H1 (cell line): ENCODE measurements around the gene ARID1B. TPM values are rescaled to one million over a fixed set of nuclear protein-coding genes. Genes with fewer than 3 reads are reported as not detected.

Experiments used
- CTCF ChIA-PET: fragments of 300-600 bp; sonication (Branson Sonifier 250); formaldehyde crosslinking; loops from one replicate; lab custom pipeline; 2021; ENCODE audit not compliant: partially characterized antibody; lab: Charles Lee
- POLR2A ChIA-PET: fragments of 300-600 bp; sonication (Branson Sonifier 250); formaldehyde crosslinking; loops from one replicate; lab custom pipeline; 2021; ENCODE audit warnings: inconsistent platforms; ENCODE audit not compliant: partially characterized antibody; lab: Charles Lee
- DNase-seq, 2 experiments: peaks; one replicate each; pipeline versions ENCODE4 v3.0.0 to v3.0.0-alpha.2; 2010 to 2022; ENCODE audit warnings: low spot score in 2 of 2, low read depth in 1 of 2, mixed read lengths in 1 of 2
- FAIRE-seq: peaks from 2 replicates; lab custom pipeline; 2011; peaks lifted over from hg19 to GRCh38; lab: Jason Lieb, UNC
- H2AFZ ChIP-seq: 2 replicates; pipeline ENCODE4 v1.8.1; 2012; ENCODE audit warnings: low read length, inconsistent platforms
- H2AK5ac ChIP-seq: 2 replicates; pipeline ENCODE4 v1.6.1; 2013; ENCODE audit warnings: low read depth, low read length
- H2BK120ac ChIP-seq: replicated peaks from 2 replicates; pipeline ENCODE3; 2013; ENCODE audit warnings: low read depth, low read length, inconsistent platforms
- H2BK12ac ChIP-seq: 2 replicates; pipeline ENCODE4 v1.6.1; 2013; ENCODE audit warnings: low read depth, low read length
- H2BK15ac ChIP-seq: 2 replicates; pipeline ENCODE4 v1.6.1; 2013; ENCODE audit warnings: low read length
- H2BK20ac ChIP-seq: 2 replicates; pipeline ENCODE4 v1.6.1; 2013; ENCODE audit warnings: low read length
- H2BK5ac ChIP-seq: 2 replicates; pipeline ENCODE4 v1.6.1; 2013; ENCODE audit warnings: low read depth, low read length
- H3K14ac ChIP-seq: 2 replicates; pipeline ENCODE4 v1.6.1; 2013; ENCODE audit warnings: inconsistent platforms; ENCODE audit not compliant: insufficient read length
- H3K18ac ChIP-seq: 2 replicates; pipeline ENCODE4 v1.6.1; 2013; ENCODE audit warnings: low read length; ENCODE audit errors: extremely low read depth
- H3K23ac ChIP-seq: 2 replicates; pipeline ENCODE4 v1.6.1; 2013; ENCODE audit warnings: inconsistent platforms; ENCODE audit not compliant: insufficient read length
- H3K23me2 ChIP-seq: 2 replicates; pipeline ENCODE4 v1.6.1; 2013; ENCODE audit warnings: low read depth, low read length
- H3K27ac ChIP-seq: 2 replicates; pipeline ENCODE4 v1.6.1; 2011; ENCODE audit warnings: low read depth, low read length, inconsistent platforms
- H3K27me3 ChIP-seq, 4 experiments: replicated peaks in 1 of 4; 1 replicate in 1 of 4; 2 replicates in 3 of 4; pipeline versions ENCODE4 v1.6.1 to v1.8.1; 2011 to 2013; ENCODE audit warnings: low read length in 3 of 4, mild to moderate bottlenecking in 3 of 4, inconsistent platforms in 2 of 4, mixed read lengths in 2 of 4, moderate library complexity in 1 of 4; ENCODE audit not compliant: control insufficient read depth in 3 of 4, insufficient read depth in 3 of 4; ENCODE audit errors: extremely low read depth in 1 of 4
- H3K36me3 ChIP-seq, 4 experiments: 2 replicates each; pipeline versions ENCODE4 v1.6.1 to v1.8.1; 2011 to 2013; ENCODE audit warnings: mild to moderate bottlenecking in 4 of 4, low read length in 3 of 4, moderate library complexity in 2 of 4, control low read depth in 1 of 4, inconsistent platforms in 1 of 4; ENCODE audit not compliant: insufficient read depth in 4 of 4, control insufficient read depth in 2 of 4
- H3K4ac ChIP-seq: replicated peaks from 2 replicates; pipeline ENCODE3; 2013; ENCODE audit warnings: low read length, low read depth, mixed read lengths, inconsistent platforms; ENCODE audit not compliant: insufficient read length
- H3K4me1 ChIP-seq, 4 experiments: replicated peaks in 1 of 4; 1 replicate in 1 of 4; 2 replicates in 3 of 4; pipeline versions ENCODE4 v1.6.1 to v1.8.1; 2011 to 2013; ENCODE audit warnings: low read length in 3 of 4, inconsistent platforms in 2 of 4, mixed read lengths in 1 of 4; ENCODE audit not compliant: insufficient read depth in 4 of 4, control insufficient read depth in 3 of 4
- H3K4me2 ChIP-seq, 2 experiments: 2 replicates each; pipeline versions ENCODE4 v1.6.1 to v1.8.1; 2011 to 2013; ENCODE audit warnings: low read depth in 2 of 2, low read length in 2 of 2, control low read depth in 1 of 2, inconsistent platforms in 1 of 2, mild to moderate bottlenecking in 1 of 2; ENCODE audit not compliant: insufficient read depth in 1 of 2
- H3K4me3 ChIP-seq, 4 experiments: fragments of 200-600, 300-600 bp in 1 of 4; sonication (generic), shearing (Covaris generic), sonication (Bioruptor Twin) in 1 of 4; 2 replicates each; pipeline versions ENCODE4 v1.5.1 to v1.8.1; 2011 to 2016; ENCODE audit warnings: low read length in 4 of 4, low read depth in 3 of 4, control low read depth in 2 of 4, inconsistent platforms in 2 of 4, mild to moderate bottlenecking in 2 of 4, mixed read lengths in 1 of 4, moderate library complexity in 1 of 4; ENCODE audit not compliant: insufficient read depth in 2 of 4; ENCODE audit errors: extremely low read depth in 1 of 4
- H3K56ac ChIP-seq: replicated peaks from 2 replicates; pipeline ENCODE3; 2013; ENCODE audit warnings: low read depth, mild to moderate bottlenecking, mixed read lengths, low read length, inconsistent platforms; ENCODE audit not compliant: insufficient read length
- H3K79me1 ChIP-seq: 2 replicates; pipeline ENCODE4 v1.6.1; 2013; ENCODE audit warnings: low read depth, low read length, control low read depth
- H3K79me2 ChIP-seq, 2 experiments: 2 replicates each; pipeline versions ENCODE4 v1.6.1 to v1.8.1; 2012 to 2013; ENCODE audit warnings: low read length in 2 of 2, mild to moderate bottlenecking in 2 of 2, inconsistent platforms in 1 of 2; ENCODE audit not compliant: insufficient read depth in 2 of 2, control insufficient read depth in 1 of 2
- H3K9ac ChIP-seq, 4 experiments: replicated peaks in 1 of 4; 1 replicate in 1 of 4; 2 replicates in 3 of 4; pipeline versions ENCODE4 v1.6.1 to v1.8.1; 2011 to 2013; ENCODE audit warnings: low read depth in 3 of 4, low read length in 3 of 4, control low read depth in 2 of 4, mild to moderate bottlenecking in 2 of 4, moderate library complexity in 2 of 4, inconsistent platforms in 1 of 4; ENCODE audit errors: extremely low read depth in 1 of 4
- H3K9me3 ChIP-seq, 2 experiments: 2 replicates each; pipeline versions ENCODE4 v1.6.1 to v1.8.1; 2012 to 2013; ENCODE audit warnings: mild to moderate bottlenecking in 2 of 2, moderate library complexity in 2 of 2, control low read depth in 1 of 2, inconsistent platforms in 1 of 2, low read depth in 1 of 2, low read length in 1 of 2, mixed read lengths in 1 of 2; ENCODE audit not compliant: insufficient read depth in 2 of 2
- H4K20me1 ChIP-seq, 2 experiments: replicated peaks in 1 of 2; 2 replicates each; pipeline versions ENCODE3 to v1.8.1; 2011 to 2013; ENCODE audit warnings: inconsistent platforms in 2 of 2, low read length in 2 of 2, mild to moderate bottlenecking in 1 of 2; ENCODE audit not compliant: insufficient read depth in 2 of 2, control insufficient read depth in 1 of 2
- H4K5ac ChIP-seq: 2 replicates; pipeline ENCODE4 v1.6.1; 2013; ENCODE audit warnings: low read length, low read depth, mixed read lengths, inconsistent platforms; ENCODE audit not compliant: insufficient read length
- H4K8ac ChIP-seq: 2 replicates; pipeline ENCODE4 v1.8.0; 2013; ENCODE audit warnings: mild to moderate bottlenecking, moderate library complexity, low read length, inconsistent platforms; ENCODE audit not compliant: insufficient read depth; ENCODE audit errors: extremely low read depth
- H4K91ac ChIP-seq: replicated peaks from 2 replicates; pipeline ENCODE3; 2013; ENCODE audit warnings: low read length, mixed read lengths, inconsistent platforms; ENCODE audit not compliant: insufficient read length
- CHD1 ChIP-seq: IDR thresholded peaks from 2 replicates; pipeline ENCODE4 v1.6.1; 2012; ENCODE audit warnings: low read depth, low read length, improper control_type of control experiment
- GTF2F1 ChIP-seq: IDR thresholded peaks from 2 replicates; pipeline ENCODE4 v1.6.1; 2012; ENCODE audit warnings: low read depth, low read length, improper control_type of control experiment, borderline replicate concordance
- JUN ChIP-seq: IDR thresholded peaks from 2 replicates; pipeline ENCODE4 v1.6.1; 2011; ENCODE audit warnings: low read depth, mild to moderate bottlenecking, improper control_type of control experiment, low read length
- NANOG ChIP-seq: IDR thresholded peaks from 2 replicates; pipeline ENCODE4 v1.6.1; 2011; ENCODE audit warnings: low read length, low read depth, mild to moderate bottlenecking, inconsistent platforms; ENCODE audit not compliant: insufficient read depth, poor library complexity, severe bottlenecking
- PHF8 ChIP-seq: fragments of 200-600 bp; sonication (generic); conservative IDR thresholded peaks from 2 replicates; pipeline ENCODE4 v1.7.1; 2012; ENCODE audit warnings: low read depth, mild to moderate bottlenecking, inconsistent platforms, low read length, moderate library complexity
- SIN3A ChIP-seq, 2 experiments: IDR thresholded peaks in 1 of 2; conservative IDR thresholded peaks in 1 of 2; 2 replicates each; pipeline ENCODE4 v1.6.1; 2011 to 2012; ENCODE audit warnings: low read length in 2 of 2, improper control_type of control experiment in 1 of 2, low read depth in 1 of 2, mild to moderate bottlenecking in 1 of 2
- WGBS, 2 experiments: shearing (Covaris generic) in 1 of 2; methylation state at CpG; one replicate each; pipeline versions ENCODE4 v1.1.6 to v1.1.7; 2013 to 2015; ENCODE audit warnings: low lambda C conversion rate in 2 of 2, mixed read lengths in 2 of 2, inconsistent platforms in 1 of 2, low coverage in 1 of 2, missing lambda C conversion rate in 1 of 2; ENCODE audit not compliant: insufficient replicate concordance in 2 of 2, insufficient coverage in 1 of 2, insufficient read length in 1 of 2; ENCODE audit errors: extremely low coverage in 1 of 2, missing lambda C conversion rate in 1 of 2; 5-methylcytosine and 5-hydroxymethylcytosine counted together
- polyA plus RNA-seq, 7 experiments: library from polyadenylated mRNA; depleted of rRNA in 3 of 7; stranded (reverse) in 5 of 7; unstranded in 2 of 7; fragments of >200 nt in 5 of 7; fragments of 200-250 nt in 2 of 7; gene quantifications; 1 replicate in 5 of 7; 2 replicates in 1 of 7; 4 replicates in 1 of 7; pipeline versions ENCODE4 v1.2.1 to v1.2.3, GENCODE V29; 2011 to 2013; ENCODE audit warnings: missing spikeins in 2 of 7, mixed read lengths in 2 of 7
- total RNA-seq: library from RNA; stranded (reverse); fragmentation: NEBNext Ultra II Directional; extraction: Animal tissue kit (Norgen Biotek cat#: 25700); gene quantifications from 2 replicates; pipeline ENCODE4 v1.2.1, GENCODE V29; 2021
- TF ChIP-seq, protein P1 (sequence below): IDR thresholded peaks from 2 replicates; pipeline ENCODE4 v1.6.1; 2011; ENCODE audit warnings: low read depth, mild to moderate bottlenecking, low read length; ENCODE audit not compliant: insufficient read depth

The ARID1B gene
- total and polyA plus RNA-seq, 2 of the 8 experiments (the other 6 are each of a cell fraction or from before 2014, with no cell fraction given), result 24.3 to 70.3 TPM

DNA sequence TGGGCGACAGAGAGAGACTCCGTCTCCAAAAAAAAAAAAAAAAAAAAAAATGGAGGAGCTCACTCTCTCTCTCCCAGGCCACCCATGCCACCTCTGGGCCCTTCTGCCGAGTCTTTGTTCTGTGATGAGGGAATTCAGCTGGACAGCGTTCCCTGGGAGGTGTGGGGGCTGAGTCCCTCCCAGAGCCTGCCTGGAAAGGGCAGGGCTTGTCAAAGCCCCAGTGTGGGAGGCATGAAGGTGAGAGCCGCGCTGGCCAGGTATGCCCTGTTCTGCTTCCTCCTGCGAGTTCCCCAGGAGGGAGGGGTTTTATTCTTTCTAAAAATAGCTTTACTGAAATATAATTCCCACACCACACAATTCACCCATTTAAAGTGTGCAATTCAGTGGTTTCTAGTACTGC is 476.5 kb downstream of the ARID1B start:
- H3K79me2 ChIP-seq, result no peaks in the 10 kb centered on the region
- no peaks in the 10 kb centered on the region for H3K9me3 ChIP-seq
- no peak overlapping the region for H3K18ac ChIP-seq
- no peak overlapping the region for H3K56ac ChIP-seq
- CTCF ChIA-PET, result interaction anchor here (0.7 to 2.5 kb wide), 6 partner anchors 10 to 512 kb away, joined by 3 to 14 read pairs (median 3); no protein-coding TSS in a partner anchor
- no peaks in the 10 kb centered on the region for H3K4me1 ChIP-seq
- H2BK120ac ChIP-seq, result no peak overlapping the region
- no peak overlapping the region for H2AK5ac ChIP-seq
- H2AFZ ChIP-seq, result no peak overlapping the region
- H4K8ac ChIP-seq, result no peak overlapping the region
- FAIRE-seq (no peak), DNase-seq (no peak)
- no peaks in the 10 kb centered on the region for H4K20me1 ChIP-seq
- no peak overlapping the region for H3K23ac ChIP-seq
- no peak overlapping the region for H3K27ac ChIP-seq
- H3K36me3 ChIP-seq, result no peaks in the 10 kb centered on the region
- no peak overlapping the region for H3K9ac ChIP-seq
- H3K4me3 ChIP-seq, result no peak overlapping the region
- H3K14ac ChIP-seq, result no peak overlapping the region
- H4K91ac ChIP-seq, result no peak overlapping the region
- H2BK15ac ChIP-seq, result no peak overlapping the region
- H3K23me2 ChIP-seq, result no peaks in the 10 kb centered on the region
- no peak overlapping the region for H2BK12ac ChIP-seq
- no peak overlapping the region for H2BK5ac ChIP-seq
- no peak overlapping the region for H3K4me2 ChIP-seq
- POLR2A ChIA-PET, result no interaction called here
- H2BK20ac ChIP-seq, result no peak overlapping the region
- 80% methylated on average over 4 of the region's 7 CpGs; no CpG with 5 or more reads in 1 of the 2 experiments for WGBS, 2 experiments
- H3K4ac ChIP-seq, result no peak overlapping the region
- no peaks in the 10 kb centered on the region; a peak in 1 of 7 replicates for H3K27me3 ChIP-seq
- H4K5ac ChIP-seq, result no peak overlapping the region
- no peaks in the 10 kb centered on the region for H3K79me1 ChIP-seq
- TF ChIP-seq NANOG (no peak), JUN (no peak), PHF8 (no peak), CHD1 (no peak), SIN3A (conservative IDR thresholded peaks at IDR 0.05 in 1 of 2, IDR thresholded peaks at IDR 0.05 in 1 of 2; ENCODE audit: low read depth in 1 of 2, low read length in 2 of 2) (no peak), GTF2F1 (no peak)
- TF ChIP-seq, protein P1, sequence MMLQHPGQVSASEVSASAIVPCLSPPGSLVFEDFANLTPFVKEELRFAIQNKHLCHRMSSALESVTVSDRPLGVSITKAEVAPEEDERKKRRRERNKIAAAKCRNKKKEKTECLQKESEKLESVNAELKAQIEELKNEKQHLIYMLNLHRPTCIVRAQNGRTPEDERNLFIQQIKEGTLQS, result no peak
